GM10266 (cell line): ENCODE data around the gene RTEL1.

Experiments
- DNase-seq: peaks from one replicate; pipeline ENCODE4 v3.0.0; 2012; ENCODE audit errors: extremely low spot score
- CTCF ChIP-seq: IDR thresholded peaks from 2 replicates; pipeline ENCODE4 v1.5.1; 2012; ENCODE audit warnings: mild to moderate bottlenecking, low read depth; ENCODE audit not compliant: control insufficient read depth, insufficient read depth; ENCODE audit errors: missing control alignments

Gene RTEL1

GRCh38 chr20:63693733-63694583 lies 35.8 kb downstream of the RTEL1 start:
- DNase-seq: no peak
- TF ChIP-seq CTCF: no peak

DNA sequence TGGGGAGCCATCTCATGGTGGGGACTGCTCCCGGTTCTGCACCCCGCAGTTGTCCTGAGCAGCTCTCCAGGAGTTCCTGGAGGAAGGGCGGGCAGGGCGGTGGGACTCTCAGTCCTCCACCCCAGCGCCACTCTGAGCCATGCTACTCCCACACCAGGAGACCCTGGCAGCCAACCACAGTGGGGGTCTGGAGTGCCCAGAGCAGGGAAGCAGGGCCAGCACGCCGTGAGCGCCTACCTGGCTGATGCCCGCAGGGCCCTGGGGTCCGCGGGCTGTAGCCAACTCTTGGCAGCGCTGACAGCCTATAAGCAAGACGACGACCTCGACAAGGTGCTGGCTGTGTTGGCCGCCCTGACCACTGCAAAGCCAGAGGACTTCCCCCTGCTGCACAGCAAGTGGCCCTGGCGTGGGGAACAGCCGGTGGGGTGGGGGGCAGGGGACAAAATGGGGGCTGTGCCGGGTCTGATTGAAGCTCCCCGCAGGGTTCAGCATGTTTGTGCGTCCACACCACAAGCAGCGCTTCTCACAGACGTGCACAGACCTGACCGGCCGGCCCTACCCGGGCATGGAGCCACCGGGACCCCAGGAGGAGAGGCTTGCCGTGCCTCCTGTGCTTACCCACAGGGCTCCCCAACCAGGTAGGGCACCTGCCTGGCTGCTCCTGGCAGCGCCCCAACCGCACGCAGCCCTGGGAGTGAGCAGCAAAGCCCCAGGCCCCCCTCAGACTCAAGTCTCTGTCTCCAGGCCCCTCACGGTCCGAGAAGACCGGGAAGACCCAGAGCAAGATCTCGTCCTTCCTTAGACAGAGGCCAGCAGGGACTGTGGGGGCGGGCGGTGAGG lies 36.7 kb downstream of the RTEL1 start:
- TF ChIP-seq CTCF: no peak
- no peak for DNase-seq

- no peak for DNase-seq
- no peak for TF ChIP-seq CTCF
These were observed 37.6 kb downstream of the RTEL1 start for GRCh38 chr20:63695424-63696305.

- no peak for DNase-seq
These were observed 38.2 kb downstream of the RTEL1 start for GRCh38 chr20:63696306-63696627.

DNA sequence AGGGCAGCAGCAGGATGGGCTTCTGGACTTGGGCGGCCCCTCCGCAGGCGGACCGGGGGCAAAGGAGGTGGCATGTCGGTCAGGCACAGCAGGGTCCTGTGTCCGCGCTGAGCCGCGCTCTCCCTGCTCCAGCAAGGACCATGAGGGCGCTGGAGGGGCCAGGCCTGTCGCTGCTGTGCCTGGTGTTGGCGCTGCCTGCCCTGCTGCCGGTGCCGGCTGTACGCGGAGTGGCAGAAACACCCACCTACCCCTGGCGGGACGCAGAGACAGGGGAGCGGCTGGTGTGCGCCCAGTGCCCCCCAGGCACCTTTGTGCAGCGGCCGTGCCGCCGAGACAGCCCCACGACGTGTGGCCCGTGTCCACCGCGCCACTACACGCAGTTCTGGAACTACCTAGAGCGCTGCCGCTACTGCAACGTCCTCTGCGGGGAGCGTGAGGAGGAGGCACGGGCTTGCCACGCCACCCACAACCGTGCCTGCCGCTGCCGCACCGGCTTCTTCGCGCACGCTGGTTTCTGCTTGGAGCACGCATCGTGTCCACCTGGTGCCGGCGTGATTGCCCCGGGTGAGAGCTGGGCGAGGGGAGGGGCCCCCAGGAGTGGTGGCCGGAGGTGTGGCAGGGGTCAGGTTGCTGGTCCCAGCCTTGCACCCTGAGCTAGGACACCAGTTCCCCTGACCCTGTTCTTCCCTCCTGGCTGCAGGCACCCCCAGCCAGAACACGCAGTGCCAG lies 38.7 kb downstream of the RTEL1 start, which contains the start of gene TNFRSF6B:
TNFRSF6B (plus strand) TSS at position 25 of the 729 bp plus-strand sequence; CDS start at position 141, 116 bp downstream.
- no peak for TF ChIP-seq CTCF
- DNase-seq: no peak

More at GRCh38 chr20:63696306-63696627, 38.2 kb downstream of the RTEL1 start:
- no peak for TF ChIP-seq CTCF

DNA sequence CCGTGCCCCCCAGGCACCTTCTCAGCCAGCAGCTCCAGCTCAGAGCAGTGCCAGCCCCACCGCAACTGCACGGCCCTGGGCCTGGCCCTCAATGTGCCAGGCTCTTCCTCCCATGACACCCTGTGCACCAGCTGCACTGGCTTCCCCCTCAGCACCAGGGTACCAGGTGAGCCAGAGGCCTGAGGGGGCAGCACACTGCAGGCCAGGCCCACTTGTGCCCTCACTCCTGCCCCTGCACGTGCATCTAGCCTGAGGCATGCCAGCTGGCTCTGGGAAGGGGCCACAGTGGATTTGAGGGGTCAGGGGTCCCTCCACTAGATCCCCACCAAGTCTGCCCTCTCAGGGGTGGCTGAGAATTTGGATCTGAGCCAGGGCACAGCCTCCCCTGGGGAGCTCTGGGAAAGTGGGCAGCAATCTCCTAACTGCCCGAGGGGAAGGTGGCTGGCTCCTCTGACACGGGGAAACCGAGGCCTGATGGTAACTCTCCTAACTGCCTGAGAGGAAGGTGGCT lies 39.3 kb downstream of the RTEL1 start:
- no peak for DNase-seq
- TF ChIP-seq CTCF: no peak
